ENCODE measurements around the gene TMEM256. TPM values are rescaled to one million over a fixed set of nuclear protein-coding genes. Genes with fewer than 3 reads are reported as not detected.
A peak's percentile ranks its signal among the peaks of the same experiment; 100 is the strongest.

The TMEM256 gene
- polyA plus RNA-seq, 1 donor from 2014 or later = 161 TPM

DNA sequence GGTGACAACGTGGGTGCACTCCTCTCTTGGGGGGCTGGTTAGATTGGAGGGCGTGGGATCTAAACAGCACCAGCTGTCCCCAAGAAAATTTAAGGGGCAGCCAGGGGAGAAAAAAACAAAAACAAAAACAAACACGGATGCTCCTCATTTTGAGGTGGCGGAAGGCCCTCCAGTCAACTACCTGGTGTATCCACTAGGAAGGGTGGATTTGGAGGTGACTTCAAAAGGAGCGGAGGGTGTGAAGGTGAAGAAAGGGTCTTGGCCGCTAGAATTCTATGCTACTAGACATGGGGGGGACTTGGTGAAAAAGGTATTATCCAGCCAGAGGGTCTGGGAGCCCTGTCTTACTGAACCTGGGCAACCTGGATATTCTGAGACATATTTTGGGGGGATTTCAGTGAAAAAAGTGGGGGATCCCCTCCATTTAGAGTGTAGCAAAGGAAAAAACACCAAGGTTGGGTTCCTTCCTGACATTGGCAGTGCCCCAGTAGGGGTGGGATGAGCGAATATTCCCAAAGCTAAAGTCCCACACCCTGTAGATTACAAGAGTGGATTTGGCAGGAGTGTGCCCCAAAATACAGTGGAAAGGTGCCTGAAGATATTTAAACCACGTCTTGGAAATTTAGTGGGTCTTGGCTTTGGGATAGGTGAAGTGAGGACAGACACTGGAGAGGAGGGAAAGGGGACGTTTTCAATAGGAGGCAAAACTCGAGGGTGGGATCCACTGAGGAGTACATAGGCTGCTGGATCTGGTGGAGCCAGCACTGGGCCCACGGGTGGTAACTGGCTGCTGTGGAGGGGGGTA, 35.0 kb upstream of the TMEM256 start:
- Histone ChIP-seq H3K9me3 (ENCODE audit: low read length) (no peaks in the 10 kb centered on the region), H3F3A (ENCODE audit: insufficient read depth, low read length, poor library complexity, severe bottlenecking) (peaks cover 4% of the 10 kb centered on the region), H3K36me3 (ENCODE audit: insufficient read depth, low read length) (no peaks in the 10 kb centered on the region), H3K4me3 (ENCODE audit: low read length) (peak overlapping the region; percentile 85), H3K4me2 (ENCODE audit: low read length) (peak overlapping the region; percentile 27), H3K9ac (ENCODE audit: low read length) (peak overlapping the region; percentile 97), H3K79me2 (replicated peaks; ENCODE audit: insufficient read depth, low read length) (no peaks in the 10 kb centered on the region), H3K27me3 (ENCODE audit: insufficient read depth, low read depth, low read length) (peaks cover 43% of the 10 kb centered on the region), H2AFZ (ENCODE audit: low read depth, low read length) (no peak overlapping the region), H3K27ac (ENCODE audit: low read length) (peak overlapping the region; percentile 99), H4K20me1 (ENCODE audit: insufficient read depth) (no peaks in the 10 kb centered on the region), H3K9me2 (ENCODE audit: insufficient read depth, low read length) (no peaks in the 10 kb centered on the region)
- TF ChIP-seq POLR2AphosphoS5 (IDR thresholded peaks at IDR 0.05) = no peak
- TF ChIP-seq, protein P1, sequence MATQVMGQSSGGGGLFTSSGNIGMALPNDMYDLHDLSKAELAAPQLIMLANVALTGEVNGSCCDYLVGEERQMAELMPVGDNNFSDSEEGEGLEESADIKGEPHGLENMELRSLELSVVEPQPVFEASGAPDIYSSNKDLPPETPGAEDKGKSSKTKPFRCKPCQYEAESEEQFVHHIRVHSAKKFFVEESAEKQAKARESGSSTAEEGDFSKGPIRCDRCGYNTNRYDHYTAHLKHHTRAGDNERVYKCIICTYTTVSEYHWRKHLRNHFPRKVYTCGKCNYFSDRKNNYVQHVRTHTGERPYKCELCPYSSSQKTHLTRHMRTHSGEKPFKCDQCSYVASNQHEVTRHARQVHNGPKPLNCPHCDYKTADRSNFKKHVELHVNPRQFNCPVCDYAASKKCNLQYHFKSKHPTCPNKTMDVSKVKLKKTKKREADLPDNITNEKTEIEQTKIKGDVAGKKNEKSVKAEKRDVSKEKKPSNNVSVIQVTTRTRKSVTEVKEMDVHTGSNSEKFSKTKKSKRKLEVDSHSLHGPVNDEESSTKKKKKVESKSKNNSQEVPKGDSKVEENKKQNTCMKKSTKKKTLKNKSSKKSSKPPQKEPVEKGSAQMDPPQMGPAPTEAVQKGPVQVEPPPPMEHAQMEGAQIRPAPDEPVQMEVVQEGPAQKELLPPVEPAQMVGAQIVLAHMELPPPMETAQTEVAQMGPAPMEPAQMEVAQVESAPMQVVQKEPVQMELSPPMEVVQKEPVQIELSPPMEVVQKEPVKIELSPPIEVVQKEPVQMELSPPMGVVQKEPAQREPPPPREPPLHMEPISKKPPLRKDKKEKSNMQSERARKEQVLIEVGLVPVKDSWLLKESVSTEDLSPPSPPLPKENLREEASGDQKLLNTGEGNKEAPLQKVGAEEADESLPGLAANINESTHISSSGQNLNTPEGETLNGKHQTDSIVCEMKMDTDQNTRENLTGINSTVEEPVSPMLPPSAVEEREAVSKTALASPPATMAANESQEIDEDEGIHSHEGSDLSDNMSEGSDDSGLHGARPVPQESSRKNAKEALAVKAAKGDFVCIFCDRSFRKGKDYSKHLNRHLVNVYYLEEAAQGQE (IDR thresholded peaks at IDR 0.05; ENCODE audit: borderline replicate concordance) = no peak
- TF ChIP-seq SMC3 (conservative IDR thresholded peaks at IDR 0.05; ENCODE audit: poor library complexity) = no peak
- no peak for TF ChIP-seq EP300 (conservative IDR thresholded peaks at IDR 0.05; ENCODE audit: poor library complexity, severe bottlenecking)
- TF ChIP-seq RAD21 (conservative IDR thresholded peaks at IDR 0.05) = no peak
- no peak for TF ChIP-seq MXI1 (conservative IDR thresholded peaks at IDR 0.05; ENCODE audit: poor library complexity, severe bottlenecking)
- no peak for TF ChIP-seq TAF1 (IDR thresholded peaks at IDR 0.05; ENCODE audit: low read depth)
- TF ChIP-seq, protein P2, sequence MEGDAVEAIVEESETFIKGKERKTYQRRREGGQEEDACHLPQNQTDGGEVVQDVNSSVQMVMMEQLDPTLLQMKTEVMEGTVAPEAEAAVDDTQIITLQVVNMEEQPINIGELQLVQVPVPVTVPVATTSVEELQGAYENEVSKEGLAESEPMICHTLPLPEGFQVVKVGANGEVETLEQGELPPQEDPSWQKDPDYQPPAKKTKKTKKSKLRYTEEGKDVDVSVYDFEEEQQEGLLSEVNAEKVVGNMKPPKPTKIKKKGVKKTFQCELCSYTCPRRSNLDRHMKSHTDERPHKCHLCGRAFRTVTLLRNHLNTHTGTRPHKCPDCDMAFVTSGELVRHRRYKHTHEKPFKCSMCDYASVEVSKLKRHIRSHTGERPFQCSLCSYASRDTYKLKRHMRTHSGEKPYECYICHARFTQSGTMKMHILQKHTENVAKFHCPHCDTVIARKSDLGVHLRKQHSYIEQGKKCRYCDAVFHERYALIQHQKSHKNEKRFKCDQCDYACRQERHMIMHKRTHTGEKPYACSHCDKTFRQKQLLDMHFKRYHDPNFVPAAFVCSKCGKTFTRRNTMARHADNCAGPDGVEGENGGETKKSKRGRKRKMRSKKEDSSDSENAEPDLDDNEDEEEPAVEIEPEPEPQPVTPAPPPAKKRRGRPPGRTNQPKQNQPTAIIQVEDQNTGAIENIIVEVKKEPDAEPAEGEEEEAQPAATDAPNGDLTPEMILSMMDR (IDR thresholded peaks at IDR 0.05; ENCODE audit: poor library complexity, severe bottlenecking) = no peak
- no peak for TF ChIP-seq EZH2 (IDR thresholded peaks at IDR 0.05; ENCODE audit: borderline replicate concordance, insufficient read depth, low read length, poor library complexity, severe bottlenecking)

DNA sequence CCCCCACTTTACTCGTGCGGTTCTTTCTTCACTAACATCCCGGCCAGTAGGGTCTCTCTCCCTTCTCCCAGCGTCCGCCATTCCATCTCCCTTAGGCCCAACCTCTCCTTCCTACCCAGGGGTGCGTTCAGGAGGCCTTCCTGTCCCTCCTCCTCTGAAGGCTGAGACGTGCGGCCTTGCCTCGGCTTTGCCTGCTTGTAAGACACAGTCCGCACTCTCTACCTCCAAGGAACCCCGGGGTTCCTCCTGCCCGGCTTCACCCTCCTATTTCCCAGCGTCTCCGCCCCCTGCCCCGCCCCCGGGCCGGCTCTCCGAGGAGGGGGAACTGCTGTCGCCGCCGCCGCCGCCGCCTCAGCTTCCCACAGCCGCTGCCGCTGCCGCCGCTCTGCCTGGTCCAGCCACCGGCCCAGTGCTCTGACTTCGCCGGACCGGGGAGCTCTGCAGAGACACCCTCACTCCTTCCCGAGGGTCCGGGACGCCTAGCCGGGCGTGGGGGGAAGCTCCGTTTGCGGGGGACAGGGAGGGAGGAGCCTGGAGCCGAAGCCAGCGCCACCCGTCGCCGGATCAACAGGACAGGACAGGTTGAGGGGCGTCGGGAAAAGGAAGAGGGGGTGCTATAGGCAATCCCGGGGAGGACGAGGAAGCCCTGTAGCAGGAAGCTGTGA, 34.2 kb upstream of the TMEM256 start:
- Histone ChIP-seq H3K9me2 (ENCODE audit: insufficient read depth, low read length) (no peaks in the 10 kb centered on the region), H3K36me3 (ENCODE audit: insufficient read depth, low read length) (no peaks in the 10 kb centered on the region), H3K27ac (ENCODE audit: low read length) (no peak overlapping the region), H3K79me2 (replicated peaks; ENCODE audit: insufficient read depth, low read length) (no peaks in the 10 kb centered on the region), H3K4me2 (ENCODE audit: low read length) (peak overlapping the region; percentile 14), H3F3A (ENCODE audit: insufficient read depth, low read length, poor library complexity, severe bottlenecking) (peaks cover 4% of the 10 kb centered on the region), H4K20me1 (ENCODE audit: insufficient read depth) (no peaks in the 10 kb centered on the region), H3K4me3 (ENCODE audit: low read length) (peak overlapping the region; percentile 85), H3K27me3 (ENCODE audit: insufficient read depth, low read depth, low read length) (peaks cover 43% of the 10 kb centered on the region), H3K9ac (ENCODE audit: low read length) (peak overlapping the region; percentile 97), H2AFZ (ENCODE audit: low read depth, low read length) (no peak overlapping the region), H3K9me3 (ENCODE audit: low read length) (no peaks in the 10 kb centered on the region)
- TF ChIP-seq, protein P2 (IDR thresholded peaks at IDR 0.05; ENCODE audit: poor library complexity, severe bottlenecking) = peak; percentile 17
- TF ChIP-seq, protein P1 (IDR thresholded peaks at IDR 0.05; ENCODE audit: borderline replicate concordance) = no peak
- peak; percentile 36 for TF ChIP-seq EZH2 (IDR thresholded peaks at IDR 0.05; ENCODE audit: borderline replicate concordance, insufficient read depth, low read length, poor library complexity, severe bottlenecking)
